Neural progenitor cell (in vitro differentiated cells): ENCODE results near the gene COMMD1. TPM values are rescaled to one million over a fixed set of nuclear protein-coding genes. Genes with fewer than 3 reads are reported as not detected.

Experiments used
- DNase-seq: peaks from one replicate; pipeline ENCODE4 v3.0.0-alpha.2; 2016; ENCODE audit warnings: low spot score
- H2AFZ ChIP-seq: fragments of 200-600 bp; sonication (generic); replicated peaks from 2 replicates; pipeline ENCODE4 v1.6.1; 2016; ENCODE audit warnings: antibody characterized with exemption
- H3F3A ChIP-seq: fragments of 200-600 bp; sonication (generic); 2 replicates; pipeline ENCODE4 v1.6.1; 2016; ENCODE audit warnings: antibody characterized with exemption, low read depth
- H3K27ac ChIP-seq: fragments of 200-600 bp; sonication (generic); 2 replicates; pipeline ENCODE4 v1.5.1; 2016; ENCODE audit warnings: mild to moderate bottlenecking
- H3K27me3 ChIP-seq: fragments of 200-600 bp; sonication (generic); 2 replicates; pipeline ENCODE4 v1.6.1; 2016; ENCODE audit warnings: mild to moderate bottlenecking, moderate library complexity
- H3K36me3 ChIP-seq: fragments of 200-600 bp; sonication (generic); 2 replicates; pipeline ENCODE4 v1.5.1; 2016
- H3K4me1 ChIP-seq: fragments of 200-600 bp; sonication (generic); 2 replicates; pipeline ENCODE4 v1.6.1; 2016; ENCODE audit warnings: mixed run types
- H3K4me2 ChIP-seq: fragments of 200-600 bp; sonication (generic); 2 replicates; pipeline ENCODE4 v1.6.1; 2016
- H3K4me3 ChIP-seq: fragments of 200-600 bp; sonication (generic); 2 replicates; pipeline ENCODE4 v1.5.1; 2016
- H3K79me2 ChIP-seq: fragments of 200-600 bp; sonication (generic); 2 replicates; pipeline ENCODE4 v1.6.1; 2016; ENCODE audit warnings: low read depth
- H3K9ac ChIP-seq: fragments of 200-600 bp; sonication (generic); 2 replicates; pipeline ENCODE4 v1.6.1; 2016
- H3K9me3 ChIP-seq: fragments of 200-600 bp; sonication (generic); 2 replicates; pipeline ENCODE4 v1.5.1; 2016; ENCODE audit warnings: low read depth
- H4K20me1 ChIP-seq: fragments of 200-600 bp; sonication (generic); 2 replicates; pipeline ENCODE4 v1.6.1; 2016; ENCODE audit warnings: low read depth
- H3K27ac Mint-ChIP-seq: 3 replicates; pipeline ENCODE4 v1.8.0; 2021; ENCODE audit warnings: mixed read lengths
- H3K27me3 Mint-ChIP-seq: 2 replicates; pipeline ENCODE4 v1.8.0; 2022; ENCODE audit warnings: low read depth, mild to moderate bottlenecking, inconsistent platforms, moderate library complexity, mixed read lengths; ENCODE audit not compliant: insufficient read depth
- H3K36me3 Mint-ChIP-seq: 3 replicates; pipeline ENCODE4 v1.8.0; 2021; ENCODE audit warnings: mixed read lengths
- H3K4me1 Mint-ChIP-seq: 3 replicates; pipeline ENCODE4 v1.8.0; 2021; ENCODE audit warnings: mixed read lengths
- H3K4me3 Mint-ChIP-seq: 3 replicates; pipeline ENCODE4 v1.8.0; 2021; ENCODE audit warnings: mild to moderate bottlenecking, moderate library complexity, mixed read lengths
- H3K9me3 Mint-ChIP-seq: 3 replicates; pipeline ENCODE4 v1.8.0; 2020; ENCODE audit warnings: mixed read lengths
- EZH2 ChIP-seq: fragments of 200-600 bp; sonication (generic); IDR thresholded peaks from 2 replicates; pipeline ENCODE4 v1.6.1; 2017; ENCODE audit warnings: antibody characterized with exemption, mild to moderate bottlenecking, moderate library complexity
- EZH2phosphoT487 ChIP-seq: fragments of 200-600 bp; sonication (generic); IDR thresholded peaks from 2 replicates; pipeline ENCODE4 v1.6.1; 2017; ENCODE audit warnings: antibody characterized with exemption
- small RNA-seq: library from RNA; depleted of rRNA; stranded (forward); fragments of <200 nt; gene quantifications from one replicate; pipeline ENCODE3, GENCODE V24; 2015
- total RNA-seq: library from RNA; depleted of rRNA; stranded (reverse); fragments of >200 nt; gene quantifications from 2 replicates; pipeline ENCODE4 v1.2.3, GENCODE V29; 2015; ENCODE audit warnings: low replicate concordance
- TF ChIP-seq, protein P1 (sequence below): fragments of 200-600 bp; sonication (generic); IDR thresholded peaks from 2 replicates; pipeline ENCODE4 v1.5.1; 2017; ENCODE audit warnings: antibody characterized with exemption, mild to moderate bottlenecking

COMMD1 gene
- total RNA-seq, 1 donor from 2014 or later: 26.7 TPM

GRCh38 chr2:62184512-62185230 lies 279.2 kb downstream of the COMMD1 start:
- DNase-seq: no peak
- no peak overlapping the region for H3K4me2 ChIP-seq
- H2AFZ ChIP-seq: no peak overlapping the region
- H3K9ac ChIP-seq: no peak overlapping the region
- H3K27ac Mint-ChIP-seq: no peak overlapping the region
- no peak overlapping the region for H3K4me3 Mint-ChIP-seq
- no peaks in the 10 kb centered on the region for H3K36me3 Mint-ChIP-seq
- H3K4me1 ChIP-seq: peaks cover 15% of the 10 kb centered on the region
- no peaks in the 10 kb centered on the region for H3K9me3 ChIP-seq
- no peaks in the 10 kb centered on the region for H4K20me1 ChIP-seq
- H3K4me1 Mint-ChIP-seq: peaks cover 4% of the 10 kb centered on the region
- H3K36me3 ChIP-seq: no peaks in the 10 kb centered on the region
- H3K4me3 ChIP-seq: no peak overlapping the region
- no peaks in the 10 kb centered on the region for H3F3A ChIP-seq
- H3K27ac ChIP-seq: no peak overlapping the region
- H3K79me2 ChIP-seq: no peaks in the 10 kb centered on the region
- no peak for TF ChIP-seq EZH2phosphoT487
- no peak for TF ChIP-seq EZH2
- TF ChIP-seq, protein P1, sequence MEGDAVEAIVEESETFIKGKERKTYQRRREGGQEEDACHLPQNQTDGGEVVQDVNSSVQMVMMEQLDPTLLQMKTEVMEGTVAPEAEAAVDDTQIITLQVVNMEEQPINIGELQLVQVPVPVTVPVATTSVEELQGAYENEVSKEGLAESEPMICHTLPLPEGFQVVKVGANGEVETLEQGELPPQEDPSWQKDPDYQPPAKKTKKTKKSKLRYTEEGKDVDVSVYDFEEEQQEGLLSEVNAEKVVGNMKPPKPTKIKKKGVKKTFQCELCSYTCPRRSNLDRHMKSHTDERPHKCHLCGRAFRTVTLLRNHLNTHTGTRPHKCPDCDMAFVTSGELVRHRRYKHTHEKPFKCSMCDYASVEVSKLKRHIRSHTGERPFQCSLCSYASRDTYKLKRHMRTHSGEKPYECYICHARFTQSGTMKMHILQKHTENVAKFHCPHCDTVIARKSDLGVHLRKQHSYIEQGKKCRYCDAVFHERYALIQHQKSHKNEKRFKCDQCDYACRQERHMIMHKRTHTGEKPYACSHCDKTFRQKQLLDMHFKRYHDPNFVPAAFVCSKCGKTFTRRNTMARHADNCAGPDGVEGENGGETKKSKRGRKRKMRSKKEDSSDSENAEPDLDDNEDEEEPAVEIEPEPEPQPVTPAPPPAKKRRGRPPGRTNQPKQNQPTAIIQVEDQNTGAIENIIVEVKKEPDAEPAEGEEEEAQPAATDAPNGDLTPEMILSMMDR: no peak
- peaks cover 2% of the 10 kb centered on the region for H3K27me3 Mint-ChIP-seq
- H3K27me3 ChIP-seq: no peaks in the 10 kb centered on the region
- peaks cover 2% of the 10 kb centered on the region for H3K9me3 Mint-ChIP-seq

Small RNA genes lying within 50 kb of the gene (small RNA-seq; reads per million reads assigned to genes)
- gene RF00019: not detected

Other genes with a start within 250 kb of the COMMD1 start
- 19.6 and 23.3 TPM in 2 replicates for gene FAM161A, start 51.6 kb upstream of the COMMD1 start, total RNA-seq
- 314 and 381 TPM in 2 replicates for gene CCT4, start 17.0 kb upstream of the COMMD1 start, total RNA-seq